ENCODE results near the gene MPZL2.

MPZL2 gene

GRCh38 chr11:118224511-118225188, 39.4 kb downstream of the MPZL2 start, which contains the start of gene JAML:
Gene JAML (minus strand): TSS chr11:118225011. CDS start chr11:118214866, 10,145 bp downstream.
- intact Hi-C loops (cut with DNase I; ENCODE audit: low total_unique reads), result no loop called here
- Histone ChIP-seq H3K36me3 (peaks cover 0 to 6% (median 0%) of the 10 kb centered on the region in 3 donors), H3K4me1 (no peaks in the 10 kb centered on the region), H3K9me3 (no peaks in the 10 kb centered on the region), H3K27ac (no peak within 1 kb of the TSS), H3K27me3 (peaks cover 0 to 8% of the 10 kb centered on the region in 2 donors), H3K4me3 (peak within 1 kb of the TSS in 1 of 2 donors; percentile 22)
- no peak for TF ChIP-seq CTCF (IDR thresholded peaks at IDR 0.05)
- no peak for DNase-seq

GRCh38 chr11:118223992-118224391, 40.1 kb downstream of the MPZL2 start:
- intact Hi-C loops (cut with DNase I; ENCODE audit: low total_unique reads), result no loop called here
- no peak for TF ChIP-seq CTCF (IDR thresholded peaks at IDR 0.05)
- H3K27ac ChIP-seq, result no peak overlapping the region
- H3K27me3 ChIP-seq, result peaks cover 0 to 8% of the 10 kb centered on the region in 2 donors
- no peak for DNase-seq
- H3K36me3 ChIP-seq, result peaks cover 0 to 6% (median 0%) of the 10 kb centered on the region in 3 donors
- no peaks in the 10 kb centered on the region for H3K9me3 ChIP-seq
- H3K4me3 ChIP-seq, result peak overlapping the region in 1 of 2 donors; percentile 22
- no peaks in the 10 kb centered on the region for H3K4me1 ChIP-seq

- Histone ChIP-seq H3K4me3 (peak overlapping the region in 1 of 2 donors; percentile 22), H3K9me3 (no peaks in the 10 kb centered on the region), H3K27ac (no peak overlapping the region), H3K4me1 (no peaks in the 10 kb centered on the region), H3K27me3 (peaks cover 0 to 8% of the 10 kb centered on the region in 2 donors), H3K36me3 (peaks cover 0 to 6% (median 0%) of the 10 kb centered on the region in 3 donors)
- no peak for DNase-seq
- intact Hi-C loops (cut with DNase I; ENCODE audit: low total_unique reads), result no loop called here
- no peak for TF ChIP-seq CTCF (IDR thresholded peaks at IDR 0.05)
Measured at GRCh38 chr11:118223570-118223969, 40.5 kb downstream of the MPZL2 start.

GRCh38 chr11:118222437-118222836, 41.7 kb downstream of the MPZL2 start:
- no peaks in the 10 kb centered on the region for H3K9me3 ChIP-seq
- intact Hi-C loops (cut with DNase I; ENCODE audit: low total_unique reads), result no loop called here
- peaks cover 0 to 6% (median 0%) of the 10 kb centered on the region in 3 donors for H3K36me3 ChIP-seq
- no peak for DNase-seq
- H3K4me3 ChIP-seq, result no peak overlapping the region
- TF ChIP-seq CTCF (IDR thresholded peaks at IDR 0.05), result no peak
- H3K4me1 ChIP-seq, result no peaks in the 10 kb centered on the region
- H3K27ac ChIP-seq, result no peak overlapping the region
- H3K27me3 ChIP-seq, result peaks cover 0 to 8% of the 10 kb centered on the region in 2 donors

- H3K36me3 ChIP-seq, result no peaks in the 10 kb centered on the region
- no peaks in the 10 kb centered on the region for H3K9me3 ChIP-seq
- no peak overlapping the region for H3K27ac ChIP-seq
- H3K4me3 ChIP-seq, result no peak overlapping the region
- TF ChIP-seq CTCF (IDR thresholded peaks at IDR 0.05), result no peak
- no peak for DNase-seq
- H3K4me1 ChIP-seq, result no peaks in the 10 kb centered on the region
- intact Hi-C loops (cut with DNase I; ENCODE audit: low total_unique reads), result no loop called here
- peaks cover 0 to 8% of the 10 kb centered on the region in 2 donors for H3K27me3 ChIP-seq
Measured at GRCh38 chr11:118221419-118221818, 42.7 kb downstream of the MPZL2 start.
